GM18951 (cell line): ENCODE results near the gene SAMD3.
"Not testable (repeated sequence)": the region's sequence is repeated elsewhere in the genome, so short reads cannot be mapped to it uniquely, and the experiment has no call there.

Source experiments
- POLR2A ChIP-seq: IDR thresholded peaks from 4 replicates; pipeline ENCODE4 v1.6.1; 2011; ENCODE audit warnings: mild to moderate bottlenecking; ENCODE audit not compliant: insufficient read length, insufficient read depth; ENCODE audit errors: extremely low read depth
- in situ Hi-C: fragments of 300-500 bp; cut with MboI; formaldehyde crosslinking; loops from one replicate; pipeline ENCODE4 v1.12.0; 2022; ENCODE audit warnings: low sequenced_read_pairs, mixed read lengths, inconsistent platforms; ENCODE audit not compliant: unreplicated experiment

Gene SAMD3

DNA sequence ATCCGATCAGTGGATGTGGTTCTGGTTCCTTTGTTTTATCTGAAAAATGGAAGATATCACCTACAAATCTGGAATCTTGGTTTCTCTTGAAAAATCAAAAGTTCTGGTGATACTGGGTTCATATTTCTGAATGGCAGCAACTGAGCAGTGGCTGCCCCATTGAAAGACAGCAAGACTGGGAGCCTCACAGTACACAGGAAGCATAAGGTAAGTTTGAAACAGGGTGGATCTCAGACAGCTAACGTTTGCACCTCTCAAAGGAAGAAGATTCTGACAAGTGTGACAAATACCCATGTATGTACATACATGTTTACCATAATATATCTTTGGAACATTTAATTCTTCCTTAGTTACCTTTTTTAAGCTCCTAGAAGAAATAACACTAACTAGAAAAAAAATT lies at the start of gene SAMD3:
Gene SAMD3, minus strand, starts transcription at position 177 of the 400 bp plus-strand sequence. CDS start 7,678 bp downstream, outside the sequence.
- in situ Hi-C loops = no loop called here
- no peak for TF ChIP-seq POLR2A

- no peak for TF ChIP-seq POLR2A
- in situ Hi-C loops = no loop called here
Observed at GRCh38 chr6:130269969-130270635, 47.4 kb upstream of the SAMD3 start.

DNA sequence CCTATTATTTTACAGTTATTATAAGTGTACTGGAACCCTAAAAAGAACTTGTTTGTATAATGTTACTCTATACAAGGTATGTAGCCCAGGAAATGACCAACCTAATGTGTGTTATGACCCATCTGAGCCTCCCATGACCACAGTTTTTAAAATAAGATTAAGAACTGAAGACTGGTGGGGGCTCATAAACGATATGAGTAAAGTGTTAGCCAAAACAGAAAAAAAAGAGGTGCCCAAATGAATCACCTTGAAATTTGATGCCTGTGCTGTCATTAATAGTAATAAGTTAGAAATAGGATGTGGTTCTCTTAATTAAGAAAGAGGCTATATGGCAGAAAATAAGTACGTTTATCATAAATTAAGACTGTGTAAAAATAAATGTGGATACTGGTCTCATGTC lies 42.8 kb upstream of the SAMD3 start:
- in situ Hi-C loops = not testable (repeated sequence)

- in situ Hi-C loops = no loop called here
- no peak for TF ChIP-seq POLR2A
Observed at GRCh38 chr6:130262008-130262407, 39.3 kb upstream of the SAMD3 start.

- in situ Hi-C loops = not testable (repeated sequence)
Observed at GRCh38 chr6:130261558-130261957, 38.8 kb upstream of the SAMD3 start.

DNA sequence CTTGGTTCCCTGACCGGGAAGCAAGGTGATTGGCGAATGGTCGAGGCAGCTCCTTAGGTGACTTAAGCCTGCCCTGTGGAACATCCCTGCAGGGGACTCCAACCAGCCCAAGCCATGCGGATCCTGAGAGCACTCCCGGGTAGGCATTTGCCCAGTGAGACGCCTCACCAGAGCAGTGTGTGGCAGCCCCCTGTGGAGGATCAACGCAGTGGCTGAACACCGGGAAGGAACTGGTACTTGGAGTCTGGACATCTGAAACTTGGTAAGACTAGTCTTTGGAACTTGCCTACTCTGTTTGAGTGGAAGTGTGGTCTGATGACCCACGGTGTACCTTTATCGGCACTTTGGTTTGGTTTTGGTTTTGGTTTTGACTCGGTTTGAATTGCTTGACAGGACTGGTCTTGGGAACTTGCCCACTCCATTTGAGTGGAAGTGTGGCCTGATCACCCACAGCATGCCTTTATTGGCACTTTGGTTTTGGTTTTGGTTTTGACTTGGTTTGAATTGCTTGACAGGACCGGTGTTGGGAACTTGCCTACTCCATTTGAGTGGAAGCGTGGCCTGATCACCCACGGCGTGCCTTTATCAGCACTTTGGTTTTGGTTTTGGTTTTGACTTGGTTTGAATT lies 38.0 kb upstream of the SAMD3 start:
- in situ Hi-C loops = not testable (repeated sequence)

DNA sequence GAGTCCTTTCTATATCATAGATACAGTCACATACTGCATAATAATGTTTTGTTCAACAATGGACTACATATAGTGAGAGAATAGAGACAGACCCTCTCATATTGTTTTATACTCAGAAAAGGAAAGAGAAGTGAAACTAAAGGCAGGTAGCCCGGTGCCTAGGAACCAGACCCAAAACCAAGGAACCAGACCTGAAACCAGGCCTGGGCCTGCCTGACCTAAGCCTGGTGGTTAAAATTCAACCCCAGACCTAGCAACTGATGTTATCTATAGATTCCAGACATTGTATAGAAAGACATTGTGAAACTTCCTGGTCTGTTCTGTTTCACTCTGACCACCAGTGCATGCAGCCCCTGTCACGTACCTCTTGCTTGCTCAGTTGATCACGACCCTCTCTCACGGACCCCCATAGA lies 37.3 kb upstream of the SAMD3 start:
- in situ Hi-C loops = not testable (repeated sequence)

GRCh38 chr6:130259557-130259956 lies 36.8 kb upstream of the SAMD3 start:
- in situ Hi-C loops = no loop called here
- no peak for TF ChIP-seq POLR2A

- in situ Hi-C loops = no loop called here
- no peak for TF ChIP-seq POLR2A
Observed at GRCh38 chr6:130259140-130259539, 36.4 kb upstream of the SAMD3 start.

DNA sequence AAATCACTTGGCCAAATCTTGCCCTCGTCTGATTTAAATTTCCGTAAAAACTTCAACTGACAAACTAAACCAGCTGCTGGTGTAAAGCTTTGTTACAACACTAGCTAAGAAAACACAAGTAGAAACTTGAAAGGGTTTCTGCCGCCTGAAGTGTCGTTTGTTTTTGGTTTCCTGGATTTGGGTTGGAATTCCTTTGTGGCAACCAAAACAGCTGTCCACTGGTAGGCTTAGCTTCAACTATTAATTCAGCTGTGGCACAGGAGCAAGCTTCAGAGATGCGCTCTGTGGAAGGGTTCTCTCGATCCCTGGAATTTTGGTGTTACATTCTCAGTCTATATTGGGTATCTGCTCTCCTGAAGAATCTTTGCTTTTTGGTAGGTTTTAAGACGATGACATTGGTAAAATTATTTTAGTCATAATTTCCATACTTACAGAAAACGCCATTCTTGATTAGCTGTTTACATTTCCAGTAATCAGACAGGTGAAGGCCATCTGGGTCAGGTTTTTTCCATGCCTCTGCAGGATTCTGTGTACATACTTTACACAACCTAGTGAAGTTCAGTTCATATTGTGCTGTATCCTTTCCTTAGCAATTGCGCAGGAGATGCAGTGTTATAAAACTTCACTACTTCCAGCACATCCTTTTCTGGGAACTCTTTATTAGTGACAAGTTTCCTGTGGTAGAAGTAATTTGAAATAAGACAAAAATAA lies 29.9 kb upstream of the SAMD3 start:
- no peak for TF ChIP-seq POLR2A
- in situ Hi-C loops = no loop called here

DNA sequence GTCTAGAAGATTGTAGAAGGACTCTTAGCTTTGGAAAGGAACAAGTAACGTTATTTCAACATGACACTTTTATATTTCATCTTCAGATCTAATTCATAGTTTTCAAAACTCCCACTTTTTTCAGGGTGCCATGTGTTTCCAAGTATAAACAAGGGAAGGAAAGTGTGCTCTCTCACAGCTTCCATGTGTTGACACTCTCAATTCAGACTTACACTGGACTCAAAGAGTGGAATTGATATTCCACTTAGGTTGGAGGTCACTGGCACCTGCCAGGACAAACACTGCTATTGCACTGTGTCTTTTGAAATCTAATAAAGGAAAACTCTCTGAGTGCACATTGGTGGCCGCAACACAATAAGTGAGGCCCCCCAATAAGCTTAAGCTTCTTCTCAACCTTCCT lies 22.5 kb upstream of the SAMD3 start:
- no peak for TF ChIP-seq POLR2A
- in situ Hi-C loops = no loop called here

GRCh38 chr6:130244728-130245127 lies 22.0 kb upstream of the SAMD3 start:
- in situ Hi-C loops = no loop called here
- TF ChIP-seq POLR2A = no peak

DNA sequence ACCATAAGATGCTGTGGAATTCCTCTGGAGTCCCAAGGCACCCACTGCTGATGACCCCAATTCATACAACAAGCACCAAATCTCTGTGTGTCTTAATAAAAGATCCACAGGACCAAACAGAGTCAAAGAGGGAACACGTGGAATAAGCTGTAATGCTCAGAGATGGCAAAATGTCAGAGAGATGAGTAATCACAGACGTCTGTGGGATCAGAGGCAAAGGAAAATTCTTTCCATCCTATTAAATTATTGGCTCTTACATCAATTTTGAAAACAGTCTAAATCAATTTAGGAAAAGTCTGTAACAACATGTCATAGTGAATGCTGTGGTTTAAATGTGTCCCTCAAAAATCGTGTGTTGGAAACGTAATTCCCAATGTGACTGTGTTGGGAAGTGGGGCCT lies 17.5 kb upstream of the SAMD3 start:
- no peak for TF ChIP-seq POLR2A
- in situ Hi-C loops = no loop called here

GRCh38 chr6:130239755-130240154 lies 17.0 kb upstream of the SAMD3 start:
- in situ Hi-C loops = no loop called here
- TF ChIP-seq POLR2A = no peak

DNA sequence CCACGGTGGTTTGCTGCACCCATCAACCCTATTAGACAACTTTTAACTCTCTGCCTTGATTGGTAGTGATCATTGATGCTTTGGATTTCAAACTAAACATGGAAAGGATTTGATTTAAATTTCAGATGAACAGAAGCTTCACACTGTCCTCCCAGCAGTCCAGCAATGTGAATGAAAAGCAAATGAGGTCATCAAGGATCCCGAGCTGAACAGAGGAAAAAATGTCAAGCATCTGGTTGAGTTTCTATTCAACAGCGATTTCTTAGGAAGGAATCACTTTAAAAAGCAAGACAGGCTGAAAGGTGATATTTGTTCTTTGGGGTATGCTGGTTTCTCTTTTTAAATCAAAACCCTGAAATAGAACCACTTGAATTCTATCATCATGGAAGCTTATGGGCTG lies 10.6 kb upstream of the SAMD3 start:
- TF ChIP-seq POLR2A = no peak
- in situ Hi-C loops = no loop called here

DNA sequence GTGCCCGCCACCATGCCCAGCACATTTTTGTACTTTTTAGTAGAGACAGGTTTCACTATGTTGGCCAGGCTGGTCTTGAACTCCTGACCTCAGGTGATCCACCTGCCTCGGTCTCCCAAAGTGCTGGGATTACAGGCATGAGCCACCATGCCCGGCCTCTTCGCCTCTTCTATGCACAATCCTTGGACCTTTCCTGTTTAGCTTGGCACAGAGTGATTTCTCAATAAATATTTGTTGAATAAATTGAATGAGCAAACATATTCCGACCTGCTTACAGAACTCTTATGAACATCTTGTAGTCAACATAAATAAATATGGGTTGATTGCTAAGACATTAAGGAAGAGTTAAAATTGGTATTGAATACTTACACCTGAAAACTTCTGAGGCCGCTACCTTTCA lies 7.8 kb upstream of the SAMD3 start:
- in situ Hi-C loops = not testable (repeated sequence)
